NB4 (cell line): ENCODE data around the gene RDH11.
"Not testable (repeated sequence)": the region's sequence is repeated elsewhere in the genome, so short reads cannot be mapped to it uniquely, and the experiment has no call there.

Experiments
- DNase-seq: peaks from one replicate; pipeline ENCODE4 v3.0.0; 2010; ENCODE audit warnings: low read depth
- H3K4me3 ChIP-seq: one replicate; pipeline ENCODE4 v1.5.1; 2011; ENCODE audit warnings: mild to moderate bottlenecking, low read depth, low read length, moderate library complexity
- CTCF ChIP-seq: IDR thresholded peaks from one replicate; pipeline ENCODE4 v1.5.1; 2012; ENCODE audit warnings: low read depth, low read length
- MAX ChIP-seq: IDR thresholded peaks from 2 replicates; pipeline ENCODE4 v1.6.1; 2011; ENCODE audit warnings: low read depth, low read length
- MYC ChIP-seq: IDR thresholded peaks from 2 replicates; pipeline ENCODE4 v1.6.1; 2011; ENCODE audit warnings: low read depth, low read length
- POLR2A ChIP-seq: IDR thresholded peaks from 2 replicates; pipeline ENCODE4 v1.6.1; 2011; ENCODE audit warnings: mild to moderate bottlenecking; ENCODE audit not compliant: insufficient read length; ENCODE audit errors: extremely low read depth

Gene RDH11

DNA sequence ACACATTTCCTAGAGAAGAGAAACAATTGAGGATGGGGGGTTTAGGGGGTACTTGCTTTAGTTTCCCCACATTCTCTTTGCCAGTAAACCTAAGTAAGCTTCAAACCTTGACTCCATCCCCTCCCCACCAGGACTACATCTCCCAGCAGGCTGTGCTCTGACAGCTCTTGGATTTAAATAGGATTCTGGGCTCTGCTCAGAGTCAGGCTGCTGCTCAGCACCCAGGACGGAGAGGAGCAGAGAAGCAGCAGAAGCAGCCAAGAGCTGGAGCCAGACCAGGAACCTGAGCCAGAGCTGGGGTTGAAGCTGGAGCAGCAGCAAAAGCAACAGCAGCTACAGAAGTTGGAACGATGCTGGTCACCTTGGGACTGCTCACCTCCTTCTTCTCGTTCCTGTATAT is 26.7 kb upstream of the RDH11 start:
- DNase-seq, result no peak
- no peak overlapping the region for H3K4me3 ChIP-seq

GRCh38 chr14:67721875-67722274 is 26.3 kb upstream of the RDH11 start:
- no peak for TF ChIP-seq MAX
- no peak for TF ChIP-seq CTCF
- TF ChIP-seq MYC, result no peak
- TF ChIP-seq POLR2A, result no peak
- H3K4me3 ChIP-seq, result no peak overlapping the region
- DNase-seq, result no peak

More for the DNA sequence above, 26.7 kb upstream of the RDH11 start:
- TF ChIP-seq MAX, result no peak

DNA sequence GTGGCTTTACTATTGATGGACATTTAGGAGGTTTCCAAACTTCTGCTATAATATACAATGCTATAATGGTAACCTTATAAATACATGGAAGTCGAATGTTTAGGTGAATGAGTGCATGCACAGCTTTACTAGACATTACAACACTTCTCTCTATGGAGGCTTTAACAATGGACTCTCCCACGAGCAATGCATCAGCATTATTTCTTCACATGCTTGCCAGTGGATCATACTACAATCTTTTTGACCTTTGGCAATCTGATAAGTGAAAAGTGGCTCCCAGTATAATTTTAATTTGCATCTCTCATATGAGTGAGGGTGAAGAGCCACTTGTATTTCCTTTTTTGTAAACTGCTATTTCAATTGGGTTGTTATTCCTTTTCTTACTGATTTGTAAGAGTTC is 24.3 kb upstream of the RDH11 start:
- TF ChIP-seq CTCF (no peak), MYC (no peak), POLR2A (no peak), MAX (no peak)
- no peak overlapping the region for H3K4me3 ChIP-seq
- DNase-seq, result peak; percentile 15

DNA sequence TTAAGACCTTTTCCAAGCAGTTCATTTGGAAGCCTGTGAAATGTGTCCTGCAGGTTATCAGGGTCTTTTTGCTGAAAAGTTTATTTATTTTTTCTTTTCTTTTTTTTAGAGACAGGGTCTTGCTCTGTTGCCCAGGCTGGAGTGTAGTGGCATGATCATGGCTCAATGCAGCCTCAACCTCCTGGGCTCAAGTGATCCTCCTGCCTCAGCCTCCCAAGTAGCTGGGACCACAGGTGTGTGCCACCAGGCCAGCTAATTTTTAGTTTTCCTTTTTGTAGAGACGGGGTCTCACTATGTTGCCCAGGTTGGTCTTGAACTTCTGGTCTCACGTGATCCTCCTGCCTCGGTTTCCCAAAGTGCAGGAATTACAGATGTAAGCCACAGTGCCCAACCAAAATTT is 23.8 kb upstream of the RDH11 start:
- DNase-seq, H3K4me3 ChIP-seq: not testable (repeated sequence)

DNA sequence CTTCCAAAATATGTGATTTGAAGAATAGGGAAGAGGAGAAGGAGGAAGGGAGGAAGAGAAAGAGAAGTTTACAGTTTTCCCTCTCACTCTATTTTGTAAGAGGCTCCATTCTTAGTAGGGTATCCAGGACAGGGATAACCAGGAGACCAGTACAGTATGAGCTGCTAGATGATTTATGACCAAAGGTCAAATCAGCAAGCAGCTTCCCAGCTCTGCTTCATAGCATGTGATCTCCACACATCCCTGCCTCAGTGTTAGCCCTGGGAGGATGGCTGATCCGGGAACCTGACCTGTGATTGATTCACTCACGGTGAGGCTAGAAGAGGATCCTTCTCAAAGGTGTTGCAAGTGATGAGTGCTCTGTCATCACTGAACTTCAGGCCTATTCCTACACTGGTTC is 22.7 kb upstream of the RDH11 start:
- TF ChIP-seq CTCF, result no peak
- no peak for TF ChIP-seq POLR2A
- no peak for TF ChIP-seq MAX
- TF ChIP-seq MYC, result no peak
- no peak for DNase-seq
- H3K4me3 ChIP-seq, result no peak overlapping the region

DNA sequence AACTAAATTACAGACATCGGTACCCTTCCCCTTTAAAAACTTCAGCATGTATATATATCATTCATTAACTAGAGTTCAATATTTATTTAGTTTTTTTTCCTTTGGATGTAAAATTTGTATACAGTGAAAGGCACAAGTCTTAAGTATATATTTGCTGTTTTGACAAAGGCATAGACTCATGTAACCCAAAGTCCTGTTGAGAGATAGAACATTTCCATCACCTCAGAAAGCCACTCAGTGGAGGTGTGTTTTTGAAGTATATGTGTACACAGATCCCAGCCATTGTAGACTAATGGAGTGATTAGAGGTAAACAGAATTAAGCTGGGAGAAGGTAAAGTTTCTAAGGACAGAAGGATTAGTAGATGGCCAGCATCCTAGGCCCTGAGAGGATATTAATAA is 21.5 kb upstream of the RDH11 start:
- DNase-seq, result no peak
- TF ChIP-seq MAX, result no peak
- TF ChIP-seq MYC, result no peak
- TF ChIP-seq POLR2A, result no peak
- TF ChIP-seq CTCF, result no peak
- no peak overlapping the region for H3K4me3 ChIP-seq

- H3K4me3 ChIP-seq, result no peak overlapping the region
- no peak for TF ChIP-seq CTCF
- no peak for TF ChIP-seq MYC
- TF ChIP-seq POLR2A, result no peak
- TF ChIP-seq MAX, result no peak
- peak; percentile 35 for DNase-seq
Observed at GRCh38 chr14:67710209-67710608, 14.6 kb upstream of the RDH11 start.

DNA sequence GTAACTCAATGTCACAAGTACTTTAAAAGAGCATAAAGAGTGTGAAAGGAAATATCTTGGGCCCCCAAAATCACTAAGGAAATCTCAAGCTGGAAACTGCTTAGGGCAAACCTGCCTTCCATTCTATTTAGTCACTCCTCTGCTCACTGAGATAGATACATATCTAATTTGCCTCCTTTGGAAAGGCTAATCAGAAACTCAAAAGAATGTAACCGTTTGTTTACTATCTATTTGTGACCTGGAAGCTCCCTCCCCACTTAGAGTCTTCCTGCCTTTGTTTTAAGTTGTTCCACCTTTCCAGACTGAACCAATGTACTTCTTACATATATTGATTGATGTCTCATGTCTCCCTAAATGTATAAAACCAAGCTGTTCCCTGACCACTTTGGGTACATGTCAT is 14.2 kb upstream of the RDH11 start:
- DNase-seq, H3K4me3 ChIP-seq: not testable (repeated sequence)

- DNase-seq, H3K4me3 ChIP-seq: not testable (repeated sequence)
Observed at GRCh38 chr14:67709346-67709745, 13.8 kb upstream of the RDH11 start.
